COLO829 (cell line): ENCODE data around the gene SHISA7.
A peak's percentile ranks its signal among the peaks of the same experiment; 100 is the strongest.

ENCODE experiments used
- DNase-seq: peaks from one replicate; pipeline ENCODE4 v3.0.0; 2012; ENCODE audit warnings: low spot score

Gene SHISA7

GRCh38 chr19:55482156-55482961, 39.3 kb upstream of the SHISA7 start:
- DNase-seq = no peak

GRCh38 chr19:55481794-55482155, 38.7 kb upstream of the SHISA7 start:
- no peak for DNase-seq

DNA sequence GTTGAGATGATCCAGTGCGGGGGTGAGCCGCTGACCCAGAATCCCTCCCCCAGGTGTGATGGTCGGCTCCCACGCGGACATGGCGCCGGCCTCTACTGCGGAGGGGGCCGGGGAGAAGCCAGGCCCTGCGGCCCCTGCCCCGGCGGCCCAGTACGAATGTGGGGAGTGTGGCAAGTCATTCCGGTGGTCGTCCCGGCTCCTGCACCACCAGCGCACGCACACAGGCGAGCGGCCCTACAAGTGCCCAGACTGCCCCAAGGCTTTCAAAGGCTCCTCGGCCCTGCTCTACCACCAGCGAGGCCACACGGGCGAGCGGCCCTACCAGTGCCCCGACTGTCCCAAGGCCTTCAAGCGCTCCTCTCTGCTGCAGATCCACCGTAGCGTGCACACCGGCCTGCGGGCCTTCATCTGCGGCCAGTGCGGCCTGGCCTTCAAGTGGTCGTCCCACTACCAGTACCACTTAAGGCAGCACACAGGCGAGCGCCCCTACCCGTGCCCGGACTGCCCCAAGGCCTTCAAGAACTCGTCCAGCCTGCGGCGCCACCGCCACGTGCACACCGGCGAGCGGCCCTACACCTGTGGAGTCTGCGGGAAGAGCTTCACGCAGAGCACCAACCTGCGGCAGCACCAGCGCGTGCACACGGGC, 38.2 kb upstream of the SHISA7 start:
- DNase-seq = no peak

- no peak for DNase-seq
Measured at GRCh38 chr19:55479451-55480230, 36.5 kb upstream of the SHISA7 start.

DNA sequence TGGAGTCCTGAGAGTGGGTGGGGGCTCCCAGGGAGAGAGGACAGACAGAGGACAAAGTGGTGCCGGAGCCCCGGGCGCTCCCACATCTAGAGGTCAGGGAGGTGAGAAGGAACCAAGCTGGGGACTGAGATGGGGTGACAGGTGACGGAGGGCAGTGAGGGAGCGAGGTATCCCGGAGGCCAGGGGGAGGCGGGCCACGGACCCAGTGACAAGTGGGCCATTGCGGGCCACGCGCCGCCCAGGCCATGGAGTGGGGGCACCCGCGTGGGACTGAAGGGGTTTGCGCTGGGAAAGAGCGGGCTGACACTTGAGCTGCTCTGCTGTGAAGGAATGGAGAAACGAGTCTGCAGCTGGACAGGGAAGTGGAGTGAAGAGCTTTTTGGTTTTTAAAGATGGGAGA, 35.9 kb upstream of the SHISA7 start:
- no peak for DNase-seq

- DNase-seq = no peak
Measured at GRCh38 chr19:55478364-55478763, 35.3 kb upstream of the SHISA7 start.

GRCh38 chr19:55477905-55478304, 34.8 kb upstream of the SHISA7 start:
- no peak for DNase-seq

DNA sequence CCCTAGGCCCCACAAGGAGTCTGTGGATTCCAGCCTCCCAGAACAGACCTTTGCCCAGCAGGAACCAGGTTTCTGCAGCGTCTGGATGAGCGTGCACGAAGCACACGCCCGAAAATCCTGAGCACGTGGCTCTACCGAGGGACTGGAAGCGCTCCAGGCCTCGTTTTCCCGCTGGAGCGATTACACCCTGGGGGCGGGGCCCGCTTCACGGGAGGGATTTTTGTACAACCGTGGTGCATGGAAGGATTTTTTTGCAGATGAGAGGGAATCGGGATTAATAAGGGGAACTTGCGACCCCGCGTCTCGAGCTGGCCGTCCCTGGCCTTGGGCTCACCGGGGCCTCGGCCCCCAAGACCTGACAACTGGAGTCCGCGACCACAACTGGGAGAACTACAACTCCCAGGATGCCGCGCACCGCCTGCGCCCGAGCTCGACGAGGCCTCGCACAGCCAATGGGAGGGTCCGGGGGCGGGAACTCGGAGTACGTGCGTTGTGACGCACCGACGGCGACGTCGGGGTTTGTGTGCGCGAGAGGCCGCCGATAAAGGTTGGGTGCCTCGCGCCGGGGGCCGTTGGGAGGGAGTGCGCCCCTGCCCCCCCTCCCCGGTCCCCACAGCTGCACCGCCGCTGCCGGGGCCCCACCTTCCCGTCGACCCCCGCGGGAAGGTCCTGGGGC, 33.1 kb upstream of the SHISA7 start, which contains the start of gene ZNF628:
Gene ZNF628, plus strand, starts transcription at position 518 of the 676 bp plus-strand sequence. CDS start 3,294 bp downstream, outside the sequence.
- peak; percentile 96 for DNase-seq

DNA sequence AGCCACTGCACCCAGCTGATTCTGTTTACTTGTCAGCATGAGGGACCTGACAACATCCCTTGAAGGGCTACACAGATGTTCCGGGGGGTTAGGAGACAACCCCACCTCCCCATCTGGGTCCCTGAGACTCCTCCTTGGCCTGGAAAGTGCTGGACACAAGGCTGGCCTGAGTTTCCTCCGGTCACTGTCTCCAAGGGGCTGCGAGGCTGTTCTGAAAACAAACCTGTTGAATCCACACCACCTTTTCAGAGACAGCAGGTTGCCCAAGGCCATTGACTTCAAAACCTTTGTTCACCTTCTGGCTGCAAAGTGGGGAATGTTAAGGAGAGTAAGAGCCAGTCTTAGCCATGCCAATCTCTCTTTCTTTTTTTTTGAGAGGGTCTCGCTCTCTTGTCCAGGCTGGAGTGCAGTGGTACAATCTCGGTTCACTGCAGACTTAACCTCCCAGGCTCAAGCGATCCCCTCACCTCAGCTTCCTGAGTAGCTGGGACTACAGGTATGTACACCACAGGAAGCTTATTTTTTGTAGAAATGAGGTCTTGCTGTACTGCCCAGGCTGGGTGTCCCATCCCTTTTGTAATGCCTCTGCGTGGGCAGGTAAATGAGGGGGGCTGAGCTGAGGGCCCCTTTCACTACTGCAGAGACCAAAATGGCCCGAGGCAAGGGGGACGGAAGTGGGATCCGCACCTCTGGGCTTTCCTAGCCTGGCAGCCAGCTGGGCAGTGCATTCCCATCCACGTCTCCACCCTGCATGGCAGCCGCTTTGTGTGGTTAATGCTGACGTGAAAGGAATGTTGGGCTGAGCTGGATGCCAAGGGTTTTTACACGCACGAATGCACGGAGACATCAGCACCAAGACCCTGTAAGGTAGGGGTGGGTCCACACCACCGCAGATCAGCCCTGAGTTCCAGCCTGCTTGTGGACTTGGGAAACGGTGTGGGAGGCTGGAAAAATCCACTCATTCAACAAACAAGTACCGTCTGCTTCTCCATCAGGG, 31.5 kb upstream of the SHISA7 start:
- DNase-seq = no peak

- DNase-seq = no peak
Measured at GRCh38 chr19:55473225-55474012, 30.3 kb upstream of the SHISA7 start.

DNA sequence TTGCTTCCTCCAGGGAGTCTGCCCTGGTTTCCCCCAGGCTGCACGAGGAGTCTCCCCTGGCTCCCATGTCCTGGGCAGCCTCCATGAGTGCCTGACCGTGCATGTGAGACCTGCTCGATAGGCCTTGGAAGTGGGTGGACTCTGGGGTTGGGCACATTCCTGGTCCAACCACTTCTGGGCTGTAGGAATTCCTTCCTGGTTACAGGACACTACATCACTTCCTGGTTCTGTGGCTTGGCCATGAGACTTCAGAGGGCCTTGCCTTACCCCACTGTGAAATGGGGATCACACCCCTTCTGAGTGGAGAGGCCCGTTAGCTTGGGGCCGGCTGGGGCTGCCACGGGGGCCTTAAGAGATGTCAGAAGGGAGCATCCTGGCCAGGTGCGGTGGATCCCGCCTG, 29.4 kb upstream of the SHISA7 start:
- DNase-seq = no peak

GRCh38 chr19:55471266-55471665, 28.2 kb upstream of the SHISA7 start:
- no peak for DNase-seq

DNA sequence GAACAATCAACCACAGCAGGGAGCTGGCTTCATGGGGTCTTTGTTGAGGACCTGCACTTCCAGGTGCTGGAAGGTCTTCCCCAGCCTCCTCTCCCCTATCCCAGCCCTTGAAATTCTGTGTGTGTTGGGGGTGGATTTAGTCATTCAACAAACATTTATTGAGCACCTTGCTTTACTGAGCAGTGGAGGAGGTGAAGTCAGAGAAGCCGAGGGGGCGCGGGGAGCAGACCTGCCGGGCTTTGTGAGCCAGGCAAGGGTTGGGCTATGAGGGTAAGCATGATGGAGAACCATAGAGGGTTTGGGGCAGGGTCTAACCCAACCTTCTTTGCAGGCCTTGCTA, 24.9 kb upstream of the SHISA7 start:
- DNase-seq = no peak

- no peak for DNase-seq
Measured at GRCh38 chr19:55467236-55468053, 24.3 kb upstream of the SHISA7 start.

DNA sequence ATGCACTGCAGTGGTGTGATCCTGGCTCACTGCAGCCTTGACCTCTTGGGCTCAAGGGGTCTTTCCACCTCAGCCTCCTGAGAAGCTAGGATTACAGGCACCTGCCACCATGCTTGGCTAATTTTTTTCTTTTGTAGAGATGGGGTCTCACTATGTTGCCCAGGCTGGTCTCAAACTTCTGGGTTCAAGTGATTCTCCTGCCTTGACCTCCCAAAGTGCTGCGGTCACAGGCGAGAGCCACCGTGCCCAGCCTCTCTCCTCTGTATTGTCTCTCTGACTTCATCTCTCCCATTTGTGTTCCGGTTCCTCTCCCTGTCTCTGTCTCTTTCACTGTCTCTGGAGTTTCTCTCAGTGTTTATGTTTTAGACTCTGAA, 23.1 kb upstream of the SHISA7 start:
- no peak for DNase-seq

DNA sequence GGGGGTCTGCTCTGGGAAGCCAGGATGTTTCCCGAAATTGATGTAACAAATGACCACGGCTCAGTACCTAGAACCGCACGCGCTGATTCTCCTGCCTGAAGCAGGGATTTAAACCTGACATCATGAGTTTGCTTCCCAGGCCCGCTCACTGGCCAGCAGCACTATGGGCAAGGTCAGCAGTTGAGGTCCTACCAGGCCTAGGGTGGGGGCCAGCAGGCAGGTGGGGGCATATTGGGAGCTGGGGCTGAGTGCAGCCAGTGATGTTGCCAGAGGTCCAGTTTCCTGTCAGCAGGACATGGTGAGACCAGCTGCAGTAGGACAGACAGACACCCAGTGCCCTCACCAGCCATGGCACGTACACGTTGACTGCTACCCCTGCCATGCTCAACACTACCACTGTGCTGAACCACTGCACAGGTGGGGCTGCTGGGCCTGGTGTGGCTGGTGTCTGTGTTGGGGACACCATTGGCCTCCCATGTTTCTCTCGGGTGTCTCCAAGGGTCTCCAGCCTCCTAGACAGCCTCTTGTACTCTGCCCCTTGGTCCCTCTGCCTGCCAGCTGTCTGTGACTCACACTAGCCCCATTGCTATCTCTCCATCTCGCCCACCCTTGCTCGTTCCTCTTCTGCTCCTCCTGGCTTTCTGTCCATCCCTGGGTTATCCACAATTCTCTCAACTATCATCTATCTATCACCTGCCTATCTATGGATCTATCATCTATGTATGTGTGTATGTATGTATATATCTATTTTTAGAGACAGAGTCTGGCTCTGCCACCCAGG, 22.6 kb upstream of the SHISA7 start:
- DNase-seq = no peak

GRCh38 chr19:55464662-55465054, 21.6 kb upstream of the SHISA7 start, which contains the start of gene C19orf85:
Gene C19orf85 (minus strand): TSS chr19:55464751. CDS start chr19:55464554, 197 bp downstream.
- no peak for DNase-seq

GRCh38 chr19:55464039-55464661, 21.1 kb upstream of the SHISA7 start:
- DNase-seq = no peak
